H1 (cell line): Measurements from ENCODE around the gene PTPRF. TPM values are rescaled to one million over a fixed set of nuclear protein-coding genes. Genes with fewer than 3 reads are reported as not detected.

Experiments
- CBX5 ChIP-seq: fragments of 300-800, 300-1000 bp; sonication (generic); IDR thresholded peaks from 2 replicates; pipeline ENCODE4 v1.7.1; 2016; ENCODE audit warnings: antibody characterized with exemption, low read length, low read depth
- CEBPB ChIP-seq: IDR thresholded peaks from 2 replicates; pipeline ENCODE4 v1.6.1; 2012; ENCODE audit warnings: low read depth, low read length
- CHD2 ChIP-seq: IDR thresholded peaks from 2 replicates; pipeline ENCODE4 v1.6.1; 2012; ENCODE audit warnings: low read length, improper control_type of control experiment
- HDAC2 ChIP-seq, 2 experiments: fragments of 300-600 bp in 1 of 2; sonication (generic) in 1 of 2; IDR thresholded peaks; 2 replicates each; pipeline ENCODE4 v1.6.1; 2011 to 2012; ENCODE audit warnings: low read depth in 2 of 2, low read length in 2 of 2, mild to moderate bottlenecking in 2 of 2, moderate library complexity in 2 of 2, borderline replicate concordance in 1 of 2, inconsistent platforms in 1 of 2
- NANOG ChIP-seq: IDR thresholded peaks from 2 replicates; pipeline ENCODE4 v1.6.1; 2011; ENCODE audit warnings: low read length, low read depth, mild to moderate bottlenecking, inconsistent platforms; ENCODE audit not compliant: insufficient read depth, poor library complexity, severe bottlenecking
- POU5F1 ChIP-seq: IDR thresholded peaks from 2 replicates; pipeline ENCODE4 v1.6.1; 2011; ENCODE audit warnings: low read depth, mild to moderate bottlenecking, low read length, moderate library complexity
- SIRT6 ChIP-seq: IDR thresholded peaks from one replicate; pipeline ENCODE4 v1.7.1; 2012; ENCODE audit warnings: low read length, inconsistent platforms
- TCF12 ChIP-seq: IDR thresholded peaks from 2 replicates; pipeline ENCODE4 v1.6.1; 2011; ENCODE audit warnings: low read depth, mild to moderate bottlenecking, low read length
- ZNF274 ChIP-seq: IDR thresholded peaks from 2 replicates; pipeline ENCODE4 v1.7.0; 2012; ENCODE audit warnings: low read length, borderline replicate concordance; ENCODE audit errors: extremely low read depth
- polyA plus RNA-seq, 7 experiments: library from polyadenylated mRNA; depleted of rRNA in 3 of 7; stranded (reverse) in 5 of 7; unstranded in 2 of 7; fragments of >200 nt in 5 of 7; fragments of 200-250 nt in 2 of 7; gene quantifications; 1 replicate in 5 of 7; 2 replicates in 1 of 7; 4 replicates in 1 of 7; pipeline versions ENCODE4 v1.2.1 to v1.2.3, GENCODE V29; 2011 to 2013; ENCODE audit warnings: missing spikeins in 2 of 7, mixed read lengths in 2 of 7
- total RNA-seq: library from RNA; stranded (reverse); fragmentation: NEBNext Ultra II Directional; extraction: Animal tissue kit (Norgen Biotek cat#: 25700); gene quantifications from 2 replicates; pipeline ENCODE4 v1.2.1, GENCODE V29; 2021
- TF ChIP-seq, protein P1 (sequence below): fragments of 300-600 bp; sonication (generic); IDR thresholded peaks from 2 replicates; pipeline ENCODE4 v1.7.1; 2012; ENCODE audit warnings: low read length, moderate library complexity, mild to moderate bottlenecking, inconsistent platforms; ENCODE audit not compliant: insufficient replicate concordance

Gene PTPRF
- total and polyA plus RNA-seq, 2 of the 8 experiments (the other 6 are each of a cell fraction or from before 2014, with no cell fraction given), result 136 to 231 TPM

DNA sequence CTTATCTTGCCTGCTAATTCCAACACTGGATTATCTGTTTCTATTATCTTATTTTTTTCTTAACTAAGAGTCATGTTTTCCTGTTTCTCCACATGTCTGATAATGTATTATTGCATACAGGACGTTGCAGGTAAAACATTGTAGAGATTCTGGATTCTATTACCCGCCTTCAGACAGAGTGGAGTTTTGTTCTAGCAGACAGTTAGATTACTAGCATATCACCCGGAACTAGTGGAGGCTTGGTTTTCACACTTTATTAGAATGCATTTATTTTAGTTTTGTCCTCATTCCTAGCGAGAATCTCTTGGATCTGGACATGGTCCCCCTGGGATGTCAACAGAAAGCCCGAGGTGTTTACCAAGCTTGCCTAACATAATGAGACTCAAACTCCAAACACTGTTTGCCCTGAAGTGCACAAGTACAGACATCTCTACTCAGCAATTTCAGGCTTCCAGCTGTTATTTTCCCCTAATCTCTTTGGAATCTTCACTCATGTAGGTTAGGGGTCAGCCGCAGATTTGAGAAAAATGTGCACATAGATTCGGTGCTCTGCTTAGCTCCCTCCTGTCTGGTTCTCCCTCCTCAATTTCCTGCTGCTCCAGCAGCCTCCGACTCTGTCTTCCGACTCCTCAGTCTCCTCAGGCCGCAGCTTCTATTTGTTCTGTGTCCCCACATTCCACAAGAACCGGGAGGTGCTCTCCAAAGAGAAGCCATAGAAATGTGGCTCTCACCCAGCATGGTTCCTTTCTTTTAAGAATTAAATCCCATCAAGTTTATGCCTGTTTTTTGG, 36.8 kb upstream of the PTPRF start (continued):
- TF ChIP-seq ZNF274 (no peak), CEBPB (no peak), POU5F1 (no peak), TCF12 (0 out of 2 replicates have a peak, but pooled peaks have one; percentile 5), HDAC2 (IDR thresholded peaks at IDR 0.05; ENCODE audit: borderline replicate concordance in 1 of 2, low read depth in 2 of 2, low read length in 2 of 2) (0 out of 4 replicates have a peak, but pooled peaks of 1 of the 2 experiments have one; percentile 61), SIRT6 (no peak), CBX5 (no peak), CHD2 (no peak), NANOG (peak; percentile 37)
- TF ChIP-seq, protein P1, sequence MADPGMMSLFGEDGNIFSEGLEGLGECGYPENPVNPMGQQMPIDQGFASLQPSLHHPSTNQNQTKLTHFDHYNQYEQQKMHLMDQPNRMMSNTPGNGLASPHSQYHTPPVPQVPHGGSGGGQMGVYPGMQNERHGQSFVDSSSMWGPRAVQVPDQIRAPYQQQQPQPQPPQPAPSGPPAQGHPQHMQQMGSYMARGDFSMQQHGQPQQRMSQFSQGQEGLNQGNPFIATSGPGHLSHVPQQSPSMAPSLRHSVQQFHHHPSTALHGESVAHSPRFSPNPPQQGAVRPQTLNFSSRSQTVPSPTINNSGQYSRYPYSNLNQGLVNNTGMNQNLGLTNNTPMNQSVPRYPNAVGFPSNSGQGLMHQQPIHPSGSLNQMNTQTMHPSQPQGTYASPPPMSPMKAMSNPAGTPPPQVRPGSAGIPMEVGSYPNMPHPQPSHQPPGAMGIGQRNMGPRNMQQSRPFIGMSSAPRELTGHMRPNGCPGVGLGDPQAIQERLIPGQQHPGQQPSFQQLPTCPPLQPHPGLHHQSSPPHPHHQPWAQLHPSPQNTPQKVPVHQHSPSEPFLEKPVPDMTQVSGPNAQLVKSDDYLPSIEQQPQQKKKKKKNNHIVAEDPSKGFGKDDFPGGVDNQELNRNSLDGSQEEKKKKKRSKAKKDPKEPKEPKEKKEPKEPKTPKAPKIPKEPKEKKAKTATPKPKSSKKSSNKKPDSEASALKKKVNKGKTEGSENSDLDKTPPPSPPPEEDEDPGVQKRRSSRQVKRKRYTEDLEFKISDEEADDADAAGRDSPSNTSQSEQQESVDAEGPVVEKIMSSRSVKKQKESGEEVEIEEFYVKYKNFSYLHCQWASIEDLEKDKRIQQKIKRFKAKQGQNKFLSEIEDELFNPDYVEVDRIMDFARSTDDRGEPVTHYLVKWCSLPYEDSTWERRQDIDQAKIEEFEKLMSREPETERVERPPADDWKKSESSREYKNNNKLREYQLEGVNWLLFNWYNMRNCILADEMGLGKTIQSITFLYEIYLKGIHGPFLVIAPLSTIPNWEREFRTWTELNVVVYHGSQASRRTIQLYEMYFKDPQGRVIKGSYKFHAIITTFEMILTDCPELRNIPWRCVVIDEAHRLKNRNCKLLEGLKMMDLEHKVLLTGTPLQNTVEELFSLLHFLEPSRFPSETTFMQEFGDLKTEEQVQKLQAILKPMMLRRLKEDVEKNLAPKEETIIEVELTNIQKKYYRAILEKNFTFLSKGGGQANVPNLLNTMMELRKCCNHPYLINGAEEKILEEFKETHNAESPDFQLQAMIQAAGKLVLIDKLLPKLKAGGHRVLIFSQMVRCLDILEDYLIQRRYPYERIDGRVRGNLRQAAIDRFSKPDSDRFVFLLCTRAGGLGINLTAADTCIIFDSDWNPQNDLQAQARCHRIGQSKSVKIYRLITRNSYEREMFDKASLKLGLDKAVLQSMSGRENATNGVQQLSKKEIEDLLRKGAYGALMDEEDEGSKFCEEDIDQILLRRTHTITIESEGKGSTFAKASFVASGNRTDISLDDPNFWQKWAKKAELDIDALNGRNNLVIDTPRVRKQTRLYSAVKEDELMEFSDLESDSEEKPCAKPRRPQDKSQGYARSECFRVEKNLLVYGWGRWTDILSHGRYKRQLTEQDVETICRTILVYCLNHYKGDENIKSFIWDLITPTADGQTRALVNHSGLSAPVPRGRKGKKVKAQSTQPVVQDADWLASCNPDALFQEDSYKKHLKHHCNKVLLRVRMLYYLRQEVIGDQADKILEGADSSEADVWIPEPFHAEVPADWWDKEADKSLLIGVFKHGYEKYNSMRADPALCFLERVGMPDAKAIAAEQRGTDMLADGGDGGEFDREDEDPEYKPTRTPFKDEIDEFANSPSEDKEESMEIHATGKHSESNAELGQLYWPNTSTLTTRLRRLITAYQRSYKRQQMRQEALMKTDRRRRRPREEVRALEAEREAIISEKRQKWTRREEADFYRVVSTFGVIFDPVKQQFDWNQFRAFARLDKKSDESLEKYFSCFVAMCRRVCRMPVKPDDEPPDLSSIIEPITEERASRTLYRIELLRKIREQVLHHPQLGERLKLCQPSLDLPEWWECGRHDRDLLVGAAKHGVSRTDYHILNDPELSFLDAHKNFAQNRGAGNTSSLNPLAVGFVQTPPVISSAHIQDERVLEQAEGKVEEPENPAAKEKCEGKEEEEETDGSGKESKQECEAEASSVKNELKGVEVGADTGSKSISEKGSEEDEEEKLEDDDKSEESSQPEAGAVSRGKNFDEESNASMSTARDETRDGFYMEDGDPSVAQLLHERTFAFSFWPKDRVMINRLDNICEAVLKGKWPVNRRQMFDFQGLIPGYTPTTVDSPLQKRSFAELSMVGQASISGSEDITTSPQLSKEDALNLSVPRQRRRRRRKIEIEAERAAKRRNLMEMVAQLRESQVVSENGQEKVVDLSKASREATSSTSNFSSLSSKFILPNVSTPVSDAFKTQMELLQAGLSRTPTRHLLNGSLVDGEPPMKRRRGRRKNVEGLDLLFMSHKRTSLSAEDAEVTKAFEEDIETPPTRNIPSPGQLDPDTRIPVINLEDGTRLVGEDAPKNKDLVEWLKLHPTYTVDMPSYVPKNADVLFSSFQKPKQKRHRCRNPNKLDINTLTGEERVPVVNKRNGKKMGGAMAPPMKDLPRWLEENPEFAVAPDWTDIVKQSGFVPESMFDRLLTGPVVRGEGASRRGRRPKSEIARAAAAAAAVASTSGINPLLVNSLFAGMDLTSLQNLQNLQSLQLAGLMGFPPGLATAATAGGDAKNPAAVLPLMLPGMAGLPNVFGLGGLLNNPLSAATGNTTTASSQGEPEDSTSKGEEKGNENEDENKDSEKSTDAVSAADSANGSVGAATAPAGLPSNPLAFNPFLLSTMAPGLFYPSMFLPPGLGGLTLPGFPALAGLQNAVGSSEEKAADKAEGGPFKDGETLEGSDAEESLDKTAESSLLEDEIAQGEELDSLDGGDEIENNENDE, result no peak
